ENCODE results near the gene PTGIR. TPM values are rescaled to one million over a fixed set of nuclear protein-coding genes. Genes with fewer than 3 reads are reported as not detected.

PTGIR gene
- total RNA-seq, 4 donors from 2014 or later: 0.57 to 3.0 (median 1.1) TPM; not detected in 1

- no peaks in the 10 kb centered on the region for H3K9me3 ChIP-seq
- peaks cover 6 to 50% (median 10%) of the 10 kb centered on the region in 3 donors for H3K4me1 ChIP-seq
- WGBS, 2 donors: 65 to 86% methylated on average over 15 to 18 of the region's 22 CpGs
- H3K4me3 ChIP-seq: no peak overlapping the region
- no peaks in the 10 kb centered on the region for H3K27me3 ChIP-seq
- peaks cover 10 to 24% (median 14%) of the 10 kb centered on the region in 3 donors for H3K36me3 ChIP-seq
- intact Hi-C loops (cut with DNase I): no loop called here
- TF ChIP-seq, protein P1, sequence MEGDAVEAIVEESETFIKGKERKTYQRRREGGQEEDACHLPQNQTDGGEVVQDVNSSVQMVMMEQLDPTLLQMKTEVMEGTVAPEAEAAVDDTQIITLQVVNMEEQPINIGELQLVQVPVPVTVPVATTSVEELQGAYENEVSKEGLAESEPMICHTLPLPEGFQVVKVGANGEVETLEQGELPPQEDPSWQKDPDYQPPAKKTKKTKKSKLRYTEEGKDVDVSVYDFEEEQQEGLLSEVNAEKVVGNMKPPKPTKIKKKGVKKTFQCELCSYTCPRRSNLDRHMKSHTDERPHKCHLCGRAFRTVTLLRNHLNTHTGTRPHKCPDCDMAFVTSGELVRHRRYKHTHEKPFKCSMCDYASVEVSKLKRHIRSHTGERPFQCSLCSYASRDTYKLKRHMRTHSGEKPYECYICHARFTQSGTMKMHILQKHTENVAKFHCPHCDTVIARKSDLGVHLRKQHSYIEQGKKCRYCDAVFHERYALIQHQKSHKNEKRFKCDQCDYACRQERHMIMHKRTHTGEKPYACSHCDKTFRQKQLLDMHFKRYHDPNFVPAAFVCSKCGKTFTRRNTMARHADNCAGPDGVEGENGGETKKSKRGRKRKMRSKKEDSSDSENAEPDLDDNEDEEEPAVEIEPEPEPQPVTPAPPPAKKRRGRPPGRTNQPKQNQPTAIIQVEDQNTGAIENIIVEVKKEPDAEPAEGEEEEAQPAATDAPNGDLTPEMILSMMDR (IDR thresholded peaks at IDR 0.05): no peak
- no peak for TF ChIP-seq POLR2A (IDR thresholded peaks at IDR 0.05)
- no peak for DNase-seq
- no peak overlapping the region for H3K27ac ChIP-seq
Measured at GRCh38 chr19:46613525-46613924, 11.4 kb downstream of the PTGIR start.

DNA sequence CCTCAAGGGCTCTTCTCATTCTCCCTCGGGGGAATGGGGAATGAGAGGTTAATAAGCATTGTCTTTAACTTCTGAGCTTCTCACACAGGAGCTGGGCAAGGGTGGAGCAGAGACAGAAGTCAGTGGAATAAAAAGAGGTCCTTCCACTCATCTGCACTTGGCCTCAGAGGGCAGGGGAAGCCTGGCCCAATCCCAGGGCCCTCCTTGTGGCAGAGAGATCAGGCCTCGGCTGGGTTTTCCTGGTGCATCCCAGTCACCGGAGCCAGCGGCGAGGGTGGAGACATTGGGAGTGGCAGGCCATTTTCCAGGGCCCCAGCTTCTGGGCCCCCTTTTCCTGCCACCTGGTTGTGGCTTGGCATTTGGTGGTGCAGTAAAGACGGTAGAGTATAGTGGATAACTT is 13.1 kb downstream of the PTGIR start:
- TF ChIP-seq, protein P1 (IDR thresholded peaks at IDR 0.05): no peak
- TF ChIP-seq POLR2A (IDR thresholded peaks at IDR 0.05): no peak
- Histone ChIP-seq H3K27ac (no peak overlapping the region), H3K27me3 (no peaks in the 10 kb centered on the region), H3K4me1 (peaks cover under 1 to 41% (median 4%) of the 10 kb centered on the region in 3 donors), H3K4me3 (no peak overlapping the region), H3K36me3 (peaks cover 26 to 41% (median 31%) of the 10 kb centered on the region in 3 donors), H3K9me3 (no peaks in the 10 kb centered on the region)
- DNase-seq: no peak
- intact Hi-C loops (cut with DNase I): no loop called here
- WGBS, 2 donors: 36 to 50% methylated on average over 1 to 2 of the region's 6 CpGs

DNA sequence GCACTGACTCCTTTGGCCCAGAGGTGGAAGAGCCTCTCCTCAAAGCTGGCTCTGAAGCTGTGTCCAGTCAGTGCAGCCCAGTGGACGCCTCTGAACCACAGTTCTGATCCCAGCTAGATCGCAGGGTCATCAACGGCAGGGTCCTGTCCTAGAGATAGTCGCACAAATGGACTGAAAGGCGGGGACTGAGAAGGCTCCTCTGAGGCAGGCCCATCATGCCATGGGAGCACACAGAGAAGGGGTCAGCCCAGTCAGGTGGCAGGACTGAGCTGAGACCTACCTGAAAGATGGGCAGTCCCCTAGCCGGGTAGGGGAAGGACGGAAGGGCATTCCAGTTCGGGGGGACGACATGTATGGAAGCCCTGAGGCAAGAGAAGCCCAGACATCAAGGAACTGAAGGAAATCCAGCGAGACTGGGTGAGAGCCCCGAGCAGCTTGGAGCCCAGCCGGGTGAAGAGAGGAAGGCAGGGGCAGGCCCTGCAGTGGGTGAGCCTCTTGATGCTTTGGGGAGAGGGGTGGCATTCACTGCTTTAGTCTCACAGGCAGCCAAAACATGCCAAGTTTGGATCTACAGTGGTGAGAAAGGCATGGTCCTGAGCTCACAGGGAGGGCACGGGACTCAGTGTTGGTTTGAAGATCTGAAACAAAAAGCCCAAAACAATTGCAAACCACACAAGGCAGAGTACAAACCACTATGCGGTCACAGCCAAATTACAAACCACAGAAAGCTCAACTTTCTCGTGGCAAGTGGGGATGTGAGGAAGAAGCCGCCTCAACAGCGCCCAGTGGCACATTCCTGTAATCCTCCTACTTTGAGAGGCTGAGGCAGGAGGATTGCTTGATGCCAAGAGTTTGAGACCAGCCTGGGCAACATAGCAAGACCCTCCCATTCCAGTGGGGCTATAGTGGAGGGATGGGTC is 13.8 kb downstream of the PTGIR start:
- Histone ChIP-seq H3K27ac (no peak overlapping the region), H3K36me3 (peaks cover 32 to 48% (median 34%) of the 10 kb centered on the region in 3 donors), H3K4me1 (peaks cover 0 to 44% (median 5%) of the 10 kb centered on the region in 3 donors), H3K27me3 (no peaks in the 10 kb centered on the region), H3K4me3 (no peak overlapping the region), H3K9me3 (no peaks in the 10 kb centered on the region)
- TF ChIP-seq POLR2A (IDR thresholded peaks at IDR 0.05): no peak
- TF ChIP-seq, protein P1 (IDR thresholded peaks at IDR 0.05): no peak
- intact Hi-C loops (cut with DNase I): no loop called here
- 47 to 56% methylated on average over 8 to 11 of the region's 17 CpGs for WGBS, 2 donors
- DNase-seq: no peak

DNA sequence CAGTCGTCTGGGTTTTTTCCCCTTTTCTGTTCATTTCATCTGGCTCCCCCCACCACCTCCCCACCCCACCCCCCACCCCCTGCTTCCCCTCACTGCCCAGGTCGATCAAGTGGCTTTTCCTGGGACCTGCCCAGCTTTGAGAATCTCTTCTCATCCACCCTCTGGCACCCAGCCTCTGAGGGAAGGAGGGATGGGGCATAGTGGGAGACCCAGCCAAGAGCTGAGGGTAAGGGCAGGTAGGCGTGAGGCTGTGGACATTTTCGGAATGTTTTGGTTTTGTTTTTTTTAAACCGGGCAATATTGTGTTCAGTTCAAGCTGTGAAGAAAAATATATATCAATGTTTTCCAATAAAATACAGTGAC is 14.5 kb downstream of the PTGIR start:
- Histone ChIP-seq H3K36me3 (peaks cover 39 to 55% (median 41%) of the 10 kb centered on the region in 3 donors), H3K27ac (no peak overlapping the region), H3K4me3 (no peak overlapping the region), H3K4me1 (peaks cover 0 to 51% (median 9%) of the 10 kb centered on the region in 3 donors), H3K27me3 (no peaks in the 10 kb centered on the region), H3K9me3 (no peaks in the 10 kb centered on the region)
- TF ChIP-seq POLR2A (IDR thresholded peaks at IDR 0.05): no peak
- TF ChIP-seq, protein P1 (IDR thresholded peaks at IDR 0.05): no peak
- intact Hi-C loops (cut with DNase I): no loop called here
- no peak for DNase-seq
- WGBS, 2 donors: 50 to 53% methylated on average over 5 of the region's 5 CpGs
